WTC11 (cell line): ENCODE results near the gene VSTM2B. TPM values are rescaled to one million over a fixed set of nuclear protein-coding genes. Genes with fewer than 3 reads are reported as not detected.

Experiments used
- ATAC-seq: fragments of 200-7000 bp; cut with Tn5 transposase; 2 replicates; pipeline ENCODE4 v1.10.0; 2021; ENCODE audit warnings: mild to moderate bottlenecking, moderate library complexity
- CTCF ChIA-PET: fragments of 300-600 bp; sonication (Branson Sonifier 250); formaldehyde crosslinking; loops from one replicate; lab custom pipeline; 2021; ENCODE audit warnings: antibody characterized with exemption; lab: Charles Lee
- POLR2A ChIA-PET: fragments of 350-600 bp; sonication (Branson Sonifier 250); formaldehyde crosslinking; loops from one replicate; lab custom pipeline; 2021; ENCODE audit warnings: antibody characterized with exemption; lab: Charles Lee
- DNase-seq: peaks from one replicate; pipeline ENCODE4 v3.0.0; 2021; ENCODE audit warnings: low spot score
- H3K27ac Mint-ChIP-seq: 2 replicates; pipeline ENCODE4 v1.8.0; 2021; ENCODE audit warnings: mixed read lengths
- H3K27me3 Mint-ChIP-seq: 2 replicates; pipeline ENCODE4 v1.8.0; 2021; ENCODE audit warnings: low read depth, mild to moderate bottlenecking, moderate library complexity, mixed read lengths
- H3K36me3 Mint-ChIP-seq: 2 replicates; pipeline ENCODE4 v1.8.0; 2021; ENCODE audit warnings: mixed read lengths
- H3K4me1 Mint-ChIP-seq: 2 replicates; pipeline ENCODE4 v1.8.0; 2022; ENCODE audit warnings: mixed read lengths
- H3K4me3 Mint-ChIP-seq: 2 replicates; pipeline ENCODE4 v1.8.0; 2021; ENCODE audit warnings: mild to moderate bottlenecking, moderate library complexity, mixed read lengths
- H3K9me3 Mint-ChIP-seq: 2 replicates; pipeline ENCODE4 v1.8.0; 2021; ENCODE audit warnings: mixed read lengths
- ATF1 ChIP-seq: sonication (generic); formaldehyde crosslinking; IDR thresholded peaks from 2 replicates; pipeline ENCODE4 v1.8.1; 2023; ENCODE audit warnings: mild to moderate bottlenecking, moderate library complexity, missing genetic modification reagents
- ESRRA ChIP-seq: sonication (generic); formaldehyde crosslinking; IDR thresholded peaks from 2 replicates; pipeline ENCODE4 v1.8.1; 2022; ENCODE audit warnings: mild to moderate bottlenecking, missing genetic modification reagents, borderline replicate concordance
- ETV6 ChIP-seq: sonication (generic); formaldehyde crosslinking; IDR thresholded peaks from 2 replicates; pipeline ENCODE4 v1.8.1; 2022; ENCODE audit warnings: mild to moderate bottlenecking, missing genetic modification reagents
- FOXJ3 ChIP-seq: sonication (generic); formaldehyde crosslinking; IDR thresholded peaks from 2 replicates; pipeline ENCODE4 v1.9.0; 2021; ENCODE audit warnings: missing genetic modification reagents, mild to moderate bottlenecking, borderline replicate concordance
- FOXP1 ChIP-seq: sonication (generic); formaldehyde crosslinking; IDR thresholded peaks from 2 replicates; pipeline ENCODE4 v1.8.0; 2022; ENCODE audit warnings: missing genetic modification reagents, mild to moderate bottlenecking, moderate library complexity, borderline replicate concordance
- GABPB1 ChIP-seq: sonication (generic); formaldehyde crosslinking; IDR thresholded peaks from 2 replicates; pipeline ENCODE4 v1.8.1; 2023; ENCODE audit warnings: mild to moderate bottlenecking, missing genetic modification reagents
- HMGA2 ChIP-seq: fragments of 250-450 bp; sonication (Bioruptor Pico); IDR thresholded peaks from 2 replicates; pipeline ENCODE4 v1.4.0; 2021; ENCODE audit warnings: mild to moderate bottlenecking, moderate library complexity
- OVOL2 ChIP-seq: fragments of 250-450 bp; sonication (Bioruptor Pico); IDR thresholded peaks from 2 replicates; pipeline ENCODE4 v1.9.0; 2021; ENCODE audit warnings: mild to moderate bottlenecking, borderline replicate concordance
- SOX15 ChIP-seq: fragments of 250-450 bp; sonication (Bioruptor Pico); IDR thresholded peaks from 2 replicates; pipeline ENCODE4 v1.9.0; 2021; ENCODE audit warnings: mild to moderate bottlenecking
- SP1 ChIP-seq: sonication (generic); formaldehyde crosslinking; conservative IDR thresholded peaks from 2 replicates; pipeline ENCODE4 v1.8.1; 2022; ENCODE audit warnings: missing genetic modification reagents
- TEAD1 ChIP-seq: sonication (generic); formaldehyde crosslinking; IDR thresholded peaks from 2 replicates; pipeline ENCODE4 v1.8.0; 2022; ENCODE audit warnings: mild to moderate bottlenecking, missing genetic modification reagents
- ZBTB21 ChIP-seq: sonication (generic); formaldehyde crosslinking; IDR thresholded peaks from 2 replicates; pipeline ENCODE4 v1.8.1; 2023; ENCODE audit warnings: mild to moderate bottlenecking, missing genetic modification reagents, borderline replicate concordance
- ZNF232 ChIP-seq: sonication (generic); formaldehyde crosslinking; IDR thresholded peaks from 2 replicates; pipeline ENCODE4 v1.8.0; 2022; ENCODE audit warnings: mild to moderate bottlenecking, missing genetic modification reagents
- total RNA-seq: library from RNA; stranded (reverse); gene quantifications from 3 replicates; pipeline ENCODE4 v1.2.3, GENCODE V29; 2021
- TF ChIP-seq, protein P1 (sequence below): sonication (generic); formaldehyde crosslinking; IDR thresholded peaks from 2 replicates; pipeline ENCODE4 v1.8.0; 2022; ENCODE audit warnings: mild to moderate bottlenecking, missing genetic modification reagents
- TF ChIP-seq, protein P2 (sequence below): sonication (generic); formaldehyde crosslinking; IDR thresholded peaks from 2 replicates; pipeline ENCODE4 v1.8.0; 2023; ENCODE audit warnings: mild to moderate bottlenecking, missing genetic modification reagents
- TF ChIP-seq, protein P3 (sequence below): sonication (generic); formaldehyde crosslinking; IDR thresholded peaks from 2 replicates; pipeline ENCODE4 v1.8.1; 2023; ENCODE audit warnings: mild to moderate bottlenecking, missing genetic modification reagents, moderate library complexity
- TF ChIP-seq, protein P4 (sequence below): sonication (generic); formaldehyde crosslinking; IDR thresholded peaks from 2 replicates; pipeline ENCODE4 v1.8.0; 2022; ENCODE audit warnings: missing genetic modification reagents
- TF ChIP-seq, protein P5 (sequence below): sonication (generic); formaldehyde crosslinking; IDR thresholded peaks from 2 replicates; pipeline ENCODE4 v1.8.0; 2022; ENCODE audit warnings: mild to moderate bottlenecking, missing genetic modification reagents
- TF ChIP-seq, protein P6 (sequence below): sonication (generic); formaldehyde crosslinking; conservative IDR thresholded peaks from 2 replicates; pipeline ENCODE4 v1.8.1; 2023; ENCODE audit warnings: mild to moderate bottlenecking, low read depth, missing genetic modification reagents, moderate library complexity
- TF ChIP-seq, protein P7 (sequence below): sonication (generic); formaldehyde crosslinking; IDR thresholded peaks from 2 replicates; pipeline ENCODE4 v1.8.1; 2022; ENCODE audit warnings: low read depth, missing genetic modification reagents, borderline replicate concordance

Gene VSTM2B
- total RNA-seq, 1 experiment from 2014 or later, result 3.2 TPM

DNA sequence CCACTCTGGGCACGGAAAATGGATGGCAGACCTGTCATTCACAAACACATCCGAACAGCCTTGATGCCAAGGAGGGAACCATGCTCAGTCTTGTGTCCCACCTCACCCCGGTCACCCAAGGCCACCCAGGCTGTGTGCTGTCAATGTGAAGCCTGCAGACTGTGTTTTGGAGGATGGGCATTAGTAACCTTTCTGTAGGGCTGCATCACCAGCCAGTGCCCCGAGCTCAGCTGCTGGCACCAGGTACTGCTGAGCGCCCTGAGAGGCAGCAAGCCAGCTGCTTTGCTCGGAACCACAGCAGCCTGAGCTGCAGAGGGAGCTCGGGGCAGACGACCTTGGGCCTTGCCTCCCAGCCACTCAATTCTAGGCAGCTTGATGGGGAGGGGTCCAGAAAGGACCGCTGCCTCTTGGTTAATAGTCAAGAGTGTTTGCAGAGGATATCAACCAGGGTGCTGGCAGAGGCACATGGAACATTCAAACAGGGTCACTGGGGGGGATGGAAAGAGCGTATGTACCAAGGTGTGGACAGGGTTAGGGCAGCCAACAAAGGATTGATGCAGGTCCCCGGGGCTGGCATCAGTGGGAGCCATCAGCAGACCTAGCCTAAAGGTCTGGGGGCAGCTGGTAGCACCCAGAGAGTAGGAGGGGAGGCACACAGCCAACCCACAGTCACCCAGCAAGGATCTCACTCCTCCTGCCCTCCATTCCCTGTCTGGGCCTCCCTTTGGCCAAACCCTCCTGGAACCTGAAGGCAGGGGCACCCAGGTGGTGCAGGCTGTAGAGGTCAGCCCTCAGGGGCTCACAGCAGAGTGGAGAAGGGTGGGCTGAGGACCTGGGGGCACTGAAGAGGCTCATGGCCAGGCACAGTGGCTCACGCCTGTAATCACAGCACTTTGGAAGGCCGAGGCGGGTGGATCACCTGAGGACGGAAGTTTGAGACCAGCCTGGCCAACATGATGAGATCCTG lies 8.1 kb downstream of the VSTM2B start (continued):
- TF ChIP-seq, protein P1, sequence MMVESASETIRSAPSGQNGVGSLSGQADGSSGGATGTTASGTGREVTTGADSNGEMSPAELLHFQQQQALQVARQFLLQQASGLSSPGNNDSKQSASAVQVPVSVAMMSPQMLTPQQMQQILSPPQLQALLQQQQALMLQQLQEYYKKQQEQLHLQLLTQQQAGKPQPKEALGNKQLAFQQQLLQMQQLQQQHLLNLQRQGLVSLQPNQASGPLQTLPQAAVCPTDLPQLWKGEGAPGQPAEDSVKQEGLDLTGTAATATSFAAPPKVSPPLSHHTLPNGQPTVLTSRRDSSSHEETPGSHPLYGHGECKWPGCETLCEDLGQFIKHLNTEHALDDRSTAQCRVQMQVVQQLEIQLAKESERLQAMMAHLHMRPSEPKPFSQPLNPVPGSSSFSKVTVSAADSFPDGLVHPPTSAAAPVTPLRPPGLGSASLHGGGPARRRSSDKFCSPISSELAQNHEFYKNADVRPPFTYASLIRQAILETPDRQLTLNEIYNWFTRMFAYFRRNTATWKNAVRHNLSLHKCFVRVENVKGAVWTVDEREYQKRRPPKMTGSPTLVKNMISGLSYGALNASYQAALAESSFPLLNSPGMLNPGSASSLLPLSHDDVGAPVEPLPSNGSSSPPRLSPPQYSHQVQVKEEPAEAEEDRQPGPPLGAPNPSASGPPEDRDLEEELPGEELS (CRISPR knock-in tag), result no peak
- TF ChIP-seq FOXP1 (CRISPR knock-in tag) (no peak), HMGA2 (CRISPR knock-in tag) (no peak), SP1 (no peak), ESRRA (CRISPR knock-in tag) (no peak)
- TF ChIP-seq, protein P2, sequence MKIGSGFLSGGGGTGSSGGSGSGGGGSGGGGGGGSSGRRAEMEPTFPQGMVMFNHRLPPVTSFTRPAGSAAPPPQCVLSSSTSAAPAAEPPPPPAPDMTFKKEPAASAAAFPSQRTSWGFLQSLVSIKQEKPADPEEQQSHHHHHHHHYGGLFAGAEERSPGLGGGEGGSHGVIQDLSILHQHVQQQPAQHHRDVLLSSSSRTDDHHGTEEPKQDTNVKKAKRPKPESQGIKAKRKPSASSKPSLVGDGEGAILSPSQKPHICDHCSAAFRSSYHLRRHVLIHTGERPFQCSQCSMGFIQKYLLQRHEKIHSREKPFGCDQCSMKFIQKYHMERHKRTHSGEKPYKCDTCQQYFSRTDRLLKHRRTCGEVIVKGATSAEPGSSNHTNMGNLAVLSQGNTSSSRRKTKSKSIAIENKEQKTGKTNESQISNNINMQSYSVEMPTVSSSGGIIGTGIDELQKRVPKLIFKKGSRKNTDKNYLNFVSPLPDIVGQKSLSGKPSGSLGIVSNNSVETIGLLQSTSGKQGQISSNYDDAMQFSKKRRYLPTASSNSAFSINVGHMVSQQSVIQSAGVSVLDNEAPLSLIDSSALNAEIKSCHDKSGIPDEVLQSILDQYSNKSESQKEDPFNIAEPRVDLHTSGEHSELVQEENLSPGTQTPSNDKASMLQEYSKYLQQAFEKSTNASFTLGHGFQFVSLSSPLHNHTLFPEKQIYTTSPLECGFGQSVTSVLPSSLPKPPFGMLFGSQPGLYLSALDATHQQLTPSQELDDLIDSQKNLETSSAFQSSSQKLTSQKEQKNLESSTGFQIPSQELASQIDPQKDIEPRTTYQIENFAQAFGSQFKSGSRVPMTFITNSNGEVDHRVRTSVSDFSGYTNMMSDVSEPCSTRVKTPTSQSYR (CRISPR knock-in tag), result no peak

DNA sequence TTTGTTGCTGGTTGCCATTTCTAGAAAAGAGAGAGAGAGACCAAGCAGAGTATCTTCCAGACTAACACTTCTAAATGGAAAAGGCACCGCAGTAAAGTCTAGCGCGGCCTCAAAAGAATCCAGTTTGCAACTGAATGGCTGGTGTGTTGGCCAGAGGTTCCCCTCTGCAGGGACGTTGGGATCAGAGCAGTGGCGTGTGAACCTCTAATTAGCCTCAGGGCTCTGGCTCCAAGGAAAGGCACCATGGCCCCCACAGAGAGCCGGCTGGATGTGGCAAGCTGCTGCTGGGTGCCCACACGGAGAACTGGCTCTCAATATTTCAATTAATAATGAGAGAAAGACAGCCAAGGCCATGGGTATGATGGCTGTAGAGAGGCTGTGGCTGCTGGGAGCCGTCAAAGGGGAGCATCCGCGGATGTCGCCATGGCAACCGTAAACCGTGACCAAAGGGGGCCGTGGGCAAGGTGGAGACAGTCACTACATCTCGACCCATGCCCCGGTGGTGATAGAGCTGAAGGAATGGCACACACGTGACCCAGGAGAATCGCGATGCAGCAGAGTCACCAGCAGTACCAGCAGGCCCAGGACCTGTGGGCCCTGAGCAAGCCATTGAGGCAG lies 9.5 kb downstream of the VSTM2B start:
- no peak overlapping the region for H3K4me3 Mint-ChIP-seq
- no peaks in the 10 kb centered on the region for H3K36me3 Mint-ChIP-seq
- no peak overlapping the region for H3K27ac Mint-ChIP-seq
- ChIA-PET POLR2A (no interaction called here), CTCF (interaction anchor here (1.7 kb wide), 1 partner anchor 272 kb away, joined by 5 read pairs; no protein-coding TSS in a partner anchor)
- H3K4me1 Mint-ChIP-seq, result peaks cover 15% of the 10 kb centered on the region
- H3K9me3 Mint-ChIP-seq, result no peaks in the 10 kb centered on the region
- DNase-seq, result peak; percentile 30
- no peak; the same call in 1 of the 2 replicates for ATAC-seq
- peaks cover 24% of the 10 kb centered on the region for H3K27me3 Mint-ChIP-seq
- TF ChIP-seq, protein P3, sequence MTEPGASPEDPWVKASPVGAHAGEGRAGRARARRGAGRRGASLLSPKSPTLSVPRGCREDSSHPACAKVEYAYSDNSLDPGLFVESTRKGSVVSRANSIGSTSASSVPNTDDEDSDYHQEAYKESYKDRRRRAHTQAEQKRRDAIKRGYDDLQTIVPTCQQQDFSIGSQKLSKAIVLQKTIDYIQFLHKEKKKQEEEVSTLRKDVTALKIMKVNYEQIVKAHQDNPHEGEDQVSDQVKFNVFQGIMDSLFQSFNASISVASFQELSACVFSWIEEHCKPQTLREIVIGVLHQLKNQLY (CRISPR knock-in tag), result no peak
- TF ChIP-seq, protein P4, sequence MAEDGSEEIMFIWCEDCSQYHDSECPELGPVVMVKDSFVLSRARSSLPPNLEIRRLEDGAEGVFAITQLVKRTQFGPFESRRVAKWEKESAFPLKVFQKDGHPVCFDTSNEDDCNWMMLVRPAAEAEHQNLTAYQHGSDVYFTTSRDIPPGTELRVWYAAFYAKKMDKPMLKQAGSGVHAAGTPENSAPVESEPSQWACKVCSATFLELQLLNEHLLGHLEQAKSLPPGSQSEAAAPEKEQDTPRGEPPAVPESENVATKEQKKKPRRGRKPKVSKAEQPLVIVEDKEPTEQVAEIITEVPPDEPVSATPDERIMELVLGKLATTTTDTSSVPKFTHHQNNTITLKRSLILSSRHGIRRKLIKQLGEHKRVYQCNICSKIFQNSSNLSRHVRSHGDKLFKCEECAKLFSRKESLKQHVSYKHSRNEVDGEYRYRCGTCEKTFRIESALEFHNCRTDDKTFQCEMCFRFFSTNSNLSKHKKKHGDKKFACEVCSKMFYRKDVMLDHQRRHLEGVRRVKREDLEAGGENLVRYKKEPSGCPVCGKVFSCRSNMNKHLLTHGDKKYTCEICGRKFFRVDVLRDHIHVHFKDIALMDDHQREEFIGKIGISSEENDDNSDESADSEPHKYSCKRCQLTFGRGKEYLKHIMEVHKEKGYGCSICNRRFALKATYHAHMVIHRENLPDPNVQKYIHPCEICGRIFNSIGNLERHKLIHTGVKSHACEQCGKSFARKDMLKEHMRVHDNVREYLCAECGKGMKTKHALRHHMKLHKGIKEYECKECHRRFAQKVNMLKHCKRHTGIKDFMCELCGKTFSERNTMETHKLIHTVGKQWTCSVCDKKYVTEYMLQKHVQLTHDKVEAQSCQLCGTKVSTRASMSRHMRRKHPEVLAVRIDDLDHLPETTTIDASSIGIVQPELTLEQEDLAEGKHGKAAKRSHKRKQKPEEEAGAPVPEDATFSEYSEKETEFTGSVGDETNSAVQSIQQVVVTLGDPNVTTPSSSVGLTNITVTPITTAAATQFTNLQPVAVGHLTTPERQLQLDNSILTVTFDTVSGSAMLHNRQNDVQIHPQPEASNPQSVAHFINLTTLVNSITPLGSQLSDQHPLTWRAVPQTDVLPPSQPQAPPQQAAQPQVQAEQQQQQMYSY, result no peak
- TF ChIP-seq ZBTB21 (CRISPR knock-in tag), result no peak
- TF ChIP-seq OVOL2, result no peak
- TF ChIP-seq, protein P5, sequence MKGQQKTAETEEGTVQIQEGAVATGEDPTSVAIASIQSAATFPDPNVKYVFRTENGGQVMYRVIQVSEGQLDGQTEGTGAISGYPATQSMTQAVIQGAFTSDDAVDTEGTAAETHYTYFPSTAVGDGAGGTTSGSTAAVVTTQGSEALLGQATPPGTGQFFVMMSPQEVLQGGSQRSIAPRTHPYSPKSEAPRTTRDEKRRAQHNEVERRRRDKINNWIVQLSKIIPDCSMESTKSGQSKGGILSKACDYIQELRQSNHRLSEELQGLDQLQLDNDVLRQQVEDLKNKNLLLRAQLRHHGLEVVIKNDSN (CRISPR knock-in tag), result no peak
- TF ChIP-seq TEAD1 (CRISPR knock-in tag), result no peak
- TF ChIP-seq, protein P6, sequence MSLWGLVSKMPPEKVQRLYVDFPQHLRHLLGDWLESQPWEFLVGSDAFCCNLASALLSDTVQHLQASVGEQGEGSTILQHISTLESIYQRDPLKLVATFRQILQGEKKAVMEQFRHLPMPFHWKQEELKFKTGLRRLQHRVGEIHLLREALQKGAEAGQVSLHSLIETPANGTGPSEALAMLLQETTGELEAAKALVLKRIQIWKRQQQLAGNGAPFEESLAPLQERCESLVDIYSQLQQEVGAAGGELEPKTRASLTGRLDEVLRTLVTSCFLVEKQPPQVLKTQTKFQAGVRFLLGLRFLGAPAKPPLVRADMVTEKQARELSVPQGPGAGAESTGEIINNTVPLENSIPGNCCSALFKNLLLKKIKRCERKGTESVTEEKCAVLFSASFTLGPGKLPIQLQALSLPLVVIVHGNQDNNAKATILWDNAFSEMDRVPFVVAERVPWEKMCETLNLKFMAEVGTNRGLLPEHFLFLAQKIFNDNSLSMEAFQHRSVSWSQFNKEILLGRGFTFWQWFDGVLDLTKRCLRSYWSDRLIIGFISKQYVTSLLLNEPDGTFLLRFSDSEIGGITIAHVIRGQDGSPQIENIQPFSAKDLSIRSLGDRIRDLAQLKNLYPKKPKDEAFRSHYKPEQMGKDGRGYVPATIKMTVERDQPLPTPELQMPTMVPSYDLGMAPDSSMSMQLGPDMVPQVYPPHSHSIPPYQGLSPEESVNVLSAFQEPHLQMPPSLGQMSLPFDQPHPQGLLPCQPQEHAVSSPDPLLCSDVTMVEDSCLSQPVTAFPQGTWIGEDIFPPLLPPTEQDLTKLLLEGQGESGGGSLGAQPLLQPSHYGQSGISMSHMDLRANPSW (CRISPR knock-in tag), result no peak
- TF ChIP-seq ETV6 (CRISPR knock-in tag), result no peak
- TF ChIP-seq ATF1, result no peak
- TF ChIP-seq FOXJ3 (CRISPR knock-in tag), result no peak
- TF ChIP-seq, protein P7, sequence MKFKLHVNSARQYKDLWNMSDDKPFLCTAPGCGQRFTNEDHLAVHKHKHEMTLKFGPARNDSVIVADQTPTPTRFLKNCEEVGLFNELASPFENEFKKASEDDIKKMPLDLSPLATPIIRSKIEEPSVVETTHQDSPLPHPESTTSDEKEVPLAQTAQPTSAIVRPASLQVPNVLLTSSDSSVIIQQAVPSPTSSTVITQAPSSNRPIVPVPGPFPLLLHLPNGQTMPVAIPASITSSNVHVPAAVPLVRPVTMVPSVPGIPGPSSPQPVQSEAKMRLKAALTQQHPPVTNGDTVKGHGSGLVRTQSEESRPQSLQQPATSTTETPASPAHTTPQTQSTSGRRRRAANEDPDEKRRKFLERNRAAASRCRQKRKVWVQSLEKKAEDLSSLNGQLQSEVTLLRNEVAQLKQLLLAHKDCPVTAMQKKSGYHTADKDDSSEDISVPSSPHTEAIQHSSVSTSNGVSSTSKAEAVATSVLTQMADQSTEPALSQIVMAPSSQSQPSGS, result no peak
- TF ChIP-seq GABPB1 (CRISPR knock-in tag), result no peak
- no peak for TF ChIP-seq SOX15 (CRISPR knock-in tag)
- TF ChIP-seq ZNF232 (CRISPR knock-in tag), result no peak
